Activated naive CD4-positive, alpha-beta T cell treated with anti-CD3 and anti-CD28 coated beads, Interleukin-2, amount 50 U/mL, for 24 hours (primary cell): Measurements from ENCODE around the gene MDM2.

ENCODE experiments used
- H3K27ac Mint-ChIP-seq: one replicate; pipeline ENCODE4 v1.8.0; 2021; ENCODE audit warnings: mild to moderate bottlenecking, mixed read lengths
- H3K27me3 Mint-ChIP-seq: one replicate; pipeline ENCODE4 v1.8.0; 2021; ENCODE audit warnings: mixed read lengths
- H3K36me3 Mint-ChIP-seq: one replicate; pipeline ENCODE4 v1.8.0; 2021; ENCODE audit warnings: mixed read lengths
- H3K4me1 Mint-ChIP-seq: one replicate; pipeline ENCODE4 v1.8.0; 2021; ENCODE audit warnings: mixed read lengths
- H3K4me3 Mint-ChIP-seq: one replicate; pipeline ENCODE4 v1.8.0; 2021; ENCODE audit warnings: mild to moderate bottlenecking, mixed read lengths
- H3K9me3 Mint-ChIP-seq: one replicate; pipeline ENCODE4 v1.8.0; 2021; ENCODE audit warnings: mixed read lengths

Gene MDM2

GRCh38 chr12:68882251-68882964, 74.4 kb downstream of the MDM2 start:
- Mint-ChIP-seq H3K4me1 (no peaks in the 10 kb centered on the region), H3K36me3 (peaks cover 10% of the 10 kb centered on the region), H3K27ac (no peak overlapping the region), H3K9me3 (peaks cover 4% of the 10 kb centered on the region), H3K4me3 (no peak overlapping the region), H3K27me3 (no peaks in the 10 kb centered on the region)

GRCh38 chr12:68883151-68883550, 75.2 kb downstream of the MDM2 start:
- peaks cover 10% of the 10 kb centered on the region for H3K36me3 Mint-ChIP-seq
- H3K4me3 Mint-ChIP-seq: no peak overlapping the region
- peaks cover 4% of the 10 kb centered on the region for H3K9me3 Mint-ChIP-seq
- no peaks in the 10 kb centered on the region for H3K27me3 Mint-ChIP-seq
- H3K4me1 Mint-ChIP-seq: no peaks in the 10 kb centered on the region
- H3K27ac Mint-ChIP-seq: no peak overlapping the region

DNA sequence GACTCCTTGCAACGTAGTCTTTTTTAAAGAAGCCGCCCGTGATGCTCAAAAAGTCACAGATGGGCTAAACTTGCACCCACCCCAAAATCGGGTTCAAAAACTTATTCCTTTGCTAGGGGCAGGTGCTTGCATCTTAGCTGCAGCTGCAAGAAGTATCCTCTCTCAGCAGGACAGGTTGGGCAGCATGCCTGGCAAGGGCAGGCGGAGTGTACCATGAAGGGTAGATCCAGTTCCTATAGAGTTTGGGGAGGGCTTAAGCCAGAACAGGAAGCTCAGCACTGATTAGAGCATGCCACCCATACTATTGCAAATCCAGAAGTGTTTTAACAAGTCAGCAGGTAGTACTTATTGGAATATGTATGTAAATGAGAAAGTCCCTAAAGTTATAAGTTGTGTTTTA, 76.3 kb downstream of the MDM2 start:
- Mint-ChIP-seq H3K9me3 (no peaks in the 10 kb centered on the region), H3K27me3 (no peaks in the 10 kb centered on the region), H3K27ac (no peak overlapping the region), H3K36me3 (peaks cover 6% of the 10 kb centered on the region), H3K4me3 (no peak overlapping the region), H3K4me1 (no peaks in the 10 kb centered on the region)

DNA sequence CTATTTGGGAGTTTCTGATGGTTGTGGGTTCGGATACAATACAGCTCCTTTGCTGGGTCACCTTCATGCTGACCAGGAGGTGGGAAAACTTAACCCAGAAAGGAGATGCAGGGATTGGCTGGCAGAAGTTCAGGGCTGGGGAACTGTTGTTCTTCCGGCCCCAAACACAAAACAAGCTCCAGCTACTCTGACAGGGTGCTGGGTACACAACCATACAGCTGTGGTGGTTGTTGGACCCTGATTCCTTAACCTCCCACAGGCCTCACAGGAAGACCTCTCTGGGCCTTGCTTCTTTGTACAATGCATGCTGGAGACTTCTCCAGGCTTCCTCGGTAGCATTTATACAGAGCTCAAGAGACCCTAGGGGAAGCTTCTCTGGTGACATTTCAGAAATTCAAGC, 77.4 kb downstream of the MDM2 start:
- Mint-ChIP-seq H3K27me3 (no peaks in the 10 kb centered on the region), H3K4me3 (no peak overlapping the region), H3K9me3 (no peaks in the 10 kb centered on the region), H3K4me1 (no peaks in the 10 kb centered on the region), H3K36me3 (peaks cover 4% of the 10 kb centered on the region), H3K27ac (peak overlapping the region; percentile 53)

- peaks cover 2% of the 10 kb centered on the region for H3K36me3 Mint-ChIP-seq
- H3K9me3 Mint-ChIP-seq: no peaks in the 10 kb centered on the region
- H3K27me3 Mint-ChIP-seq: no peaks in the 10 kb centered on the region
- H3K4me3 Mint-ChIP-seq: no peak overlapping the region
- H3K4me1 Mint-ChIP-seq: peaks cover 11% of the 10 kb centered on the region
- no peak overlapping the region for H3K27ac Mint-ChIP-seq
Observed at GRCh38 chr12:68886636-68887572, 78.9 kb downstream of the MDM2 start.

DNA sequence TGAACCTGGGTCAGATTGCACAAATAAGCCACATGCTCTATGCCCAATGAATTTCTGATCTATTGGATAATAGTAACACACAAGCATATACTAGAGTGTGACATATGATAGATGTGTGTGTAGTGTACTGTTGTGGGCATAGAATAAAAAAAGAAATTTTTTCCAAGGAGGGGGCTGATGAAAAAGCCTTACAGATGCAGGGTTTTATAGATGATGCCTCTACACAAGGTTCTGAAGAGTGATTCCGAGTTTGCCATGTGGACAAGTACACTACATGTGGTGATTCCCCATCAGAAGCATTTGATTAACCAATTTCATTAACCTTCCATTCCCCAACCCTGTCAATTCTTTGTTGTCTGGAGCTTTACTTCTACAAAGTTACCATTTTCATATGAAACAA, 79.7 kb downstream of the MDM2 start:
- Mint-ChIP-seq H3K27ac (no peak overlapping the region), H3K4me3 (no peak overlapping the region), H3K27me3 (no peaks in the 10 kb centered on the region), H3K36me3 (peaks cover 5% of the 10 kb centered on the region), H3K9me3 (no peaks in the 10 kb centered on the region), H3K4me1 (peaks cover 17% of the 10 kb centered on the region)

DNA sequence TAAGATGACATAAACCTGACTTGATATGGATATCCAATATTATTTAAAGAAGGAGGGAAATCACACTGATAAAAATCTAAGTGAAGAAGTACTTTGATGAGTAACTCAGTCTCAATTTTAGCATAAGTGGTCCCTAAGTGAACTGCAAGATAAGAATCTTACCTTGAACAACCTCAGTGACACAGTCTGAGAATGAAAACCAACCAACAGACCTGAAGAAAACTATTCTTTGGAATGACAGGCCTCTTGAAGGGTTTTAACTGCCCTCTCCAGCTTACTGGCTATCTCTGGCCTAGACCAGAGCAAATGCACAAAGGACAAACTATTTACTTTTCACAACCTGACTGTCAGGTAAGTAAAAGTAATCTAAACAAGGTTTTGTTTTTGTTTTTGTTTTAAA, 80.3 kb downstream of the MDM2 start:
- peaks cover 5% of the 10 kb centered on the region for H3K36me3 Mint-ChIP-seq
- H3K4me1 Mint-ChIP-seq: peaks cover 17% of the 10 kb centered on the region
- no peaks in the 10 kb centered on the region for H3K27me3 Mint-ChIP-seq
- no peak overlapping the region for H3K27ac Mint-ChIP-seq
- H3K9me3 Mint-ChIP-seq: no peaks in the 10 kb centered on the region
- no peak overlapping the region for H3K4me3 Mint-ChIP-seq

DNA sequence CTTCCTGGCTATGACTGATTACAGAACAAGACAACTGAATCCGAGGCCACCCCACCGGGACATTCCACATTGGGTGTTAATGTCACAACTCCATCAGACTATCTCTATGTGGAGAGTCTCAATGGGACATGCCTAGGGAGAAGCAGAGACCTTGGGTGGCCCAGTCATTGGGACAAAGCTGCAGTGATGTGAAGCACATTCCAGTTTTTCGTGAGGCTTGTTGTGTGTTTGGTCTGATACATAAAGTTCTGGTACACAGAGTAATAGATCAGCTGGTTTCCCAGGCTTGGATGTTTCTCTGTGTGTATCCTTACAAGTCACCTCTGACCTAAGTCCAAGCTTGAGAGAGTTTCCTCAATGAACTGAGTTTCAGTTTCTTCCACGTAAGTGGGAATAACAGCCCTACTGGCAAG, 82.7 kb downstream of the MDM2 start:
- Mint-ChIP-seq H3K27ac (no peak overlapping the region), H3K4me3 (no peak overlapping the region), H3K4me1 (peaks cover 17% of the 10 kb centered on the region), H3K9me3 (no peaks in the 10 kb centered on the region), H3K27me3 (no peaks in the 10 kb centered on the region), H3K36me3 (peaks cover 7% of the 10 kb centered on the region)

- H3K4me3 Mint-ChIP-seq: no peak overlapping the region
- no peaks in the 10 kb centered on the region for H3K27me3 Mint-ChIP-seq
- H3K27ac Mint-ChIP-seq: no peak overlapping the region
Observed at GRCh38 chr12:68891141-68891540, 83.2 kb downstream of the MDM2 start.

DNA sequence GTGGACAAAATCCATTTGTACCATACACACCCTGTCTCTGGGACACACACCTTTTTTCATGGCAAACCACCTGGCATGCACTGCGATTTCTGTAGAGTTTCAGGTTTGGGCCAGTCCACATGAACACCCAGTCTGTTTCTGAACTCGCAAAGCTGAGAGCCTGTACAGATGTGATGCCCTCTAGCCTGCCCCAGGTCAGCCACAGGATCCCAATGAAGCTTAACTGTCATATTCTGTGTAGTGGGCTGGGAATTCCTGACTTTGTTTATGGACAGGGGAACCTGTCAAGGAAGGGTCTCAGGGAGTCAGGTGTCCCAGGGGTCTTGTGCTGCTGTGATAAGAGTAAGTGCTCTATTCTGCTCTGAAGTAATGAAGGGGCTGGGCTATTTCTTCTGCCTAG, 85.2 kb downstream of the MDM2 start:
- Mint-ChIP-seq H3K36me3 (peaks cover 13% of the 10 kb centered on the region), H3K9me3 (no peaks in the 10 kb centered on the region), H3K27me3 (no peaks in the 10 kb centered on the region), H3K4me1 (peaks cover 17% of the 10 kb centered on the region), H3K4me3 (no peak overlapping the region), H3K27ac (no peak overlapping the region)

More at GRCh38 chr12:68891141-68891540, 83.2 kb downstream of the MDM2 start:
- peaks cover 17% of the 10 kb centered on the region for H3K4me1 Mint-ChIP-seq
- H3K36me3 Mint-ChIP-seq: peaks cover 8% of the 10 kb centered on the region
- H3K9me3 Mint-ChIP-seq: no peaks in the 10 kb centered on the region

DNA sequence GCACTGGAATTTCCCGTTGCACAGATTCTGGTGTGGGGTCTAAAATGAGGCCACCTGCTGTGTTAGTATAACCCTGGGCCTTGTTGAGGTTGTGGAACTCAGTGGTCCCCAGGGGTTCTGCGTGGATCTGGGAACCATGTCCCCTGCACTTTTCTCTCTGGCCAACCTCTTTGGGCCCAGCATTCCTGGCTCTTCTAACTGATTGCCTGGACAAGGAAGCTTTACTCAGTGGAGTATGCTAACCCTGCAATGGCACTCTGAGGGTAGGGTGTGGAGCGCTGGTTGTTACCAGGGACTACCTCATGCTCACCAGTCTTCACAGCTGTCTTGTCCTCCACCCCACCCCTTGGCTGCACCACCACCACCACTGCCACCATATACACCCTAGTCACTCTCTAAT, 85.8 kb downstream of the MDM2 start:
- peak overlapping the region; percentile 46 for H3K27ac Mint-ChIP-seq
- H3K4me1 Mint-ChIP-seq: peaks cover 17% of the 10 kb centered on the region
- H3K4me3 Mint-ChIP-seq: no peak overlapping the region
- peaks cover 13% of the 10 kb centered on the region for H3K36me3 Mint-ChIP-seq
- no peaks in the 10 kb centered on the region for H3K27me3 Mint-ChIP-seq
- no peaks in the 10 kb centered on the region for H3K9me3 Mint-ChIP-seq

- Mint-ChIP-seq H3K27me3 (no peaks in the 10 kb centered on the region), H3K36me3 (peaks cover 13% of the 10 kb centered on the region), H3K27ac (peak overlapping the region; percentile 46)
Observed at GRCh38 chr12:68894276-68894855, 86.4 kb downstream of the MDM2 start.

GRCh38 chr12:68896881-68897540, 89.0 kb downstream of the MDM2 start:
- Mint-ChIP-seq H3K9me3 (no peaks in the 10 kb centered on the region), H3K36me3 (peaks cover 13% of the 10 kb centered on the region), H3K4me3 (no peak overlapping the region), H3K27me3 (no peaks in the 10 kb centered on the region), H3K4me1 (peaks cover 5% of the 10 kb centered on the region), H3K27ac (no peak overlapping the region)

More at GRCh38 chr12:68894276-68894855, 86.4 kb downstream of the MDM2 start:
- Mint-ChIP-seq H3K9me3 (no peaks in the 10 kb centered on the region), H3K4me1 (peaks cover 17% of the 10 kb centered on the region), H3K4me3 (no peak overlapping the region)

- Mint-ChIP-seq H3K9me3 (no peaks in the 10 kb centered on the region), H3K27ac (no peak overlapping the region), H3K36me3 (peaks cover 9% of the 10 kb centered on the region), H3K4me3 (no peak overlapping the region), H3K4me1 (peaks cover under 1% of the 10 kb centered on the region), H3K27me3 (no peaks in the 10 kb centered on the region)
Observed at GRCh38 chr12:68899251-68899771, 91.3 kb downstream of the MDM2 start.

GRCh38 chr12:68900241-68900640, 92.3 kb downstream of the MDM2 start:
- H3K4me1 Mint-ChIP-seq: peaks cover 5% of the 10 kb centered on the region

More at GRCh38 chr12:68900241-68900640, 92.3 kb downstream of the MDM2 start:
- no peaks in the 10 kb centered on the region for H3K27me3 Mint-ChIP-seq
- H3K36me3 Mint-ChIP-seq: peaks cover 9% of the 10 kb centered on the region
- H3K4me3 Mint-ChIP-seq: no peak overlapping the region
- H3K27ac Mint-ChIP-seq: no peak overlapping the region
- no peaks in the 10 kb centered on the region for H3K9me3 Mint-ChIP-seq
